IMR-90 (cell line): ENCODE results near the gene IFI44L. TPM values are rescaled to one million over a fixed set of nuclear protein-coding genes. Genes with fewer than 3 reads are reported as not detected.

Experiments used
- ATAC-seq: fragments of 200-7000 bp; cut with Tn5 transposase; 2 replicates; pipeline ENCODE4 v1.9.1; 2020; ENCODE audit warnings: low read depth, mild to moderate bottlenecking, moderate library complexity
- BruUV-seq: library from RNA; stranded (reverse); fragments of 400-500 nt; replicated peaks from 2 replicates; lab custom pipeline; 2021; lab: Mats Ljungman, UMichigan
- CTCF ChIA-PET: fragments of 300-600 bp; formaldehyde crosslinking; extraction: SDS; loops from one replicate; lab custom pipeline; 2021; ENCODE audit warnings: antibody characterized with exemption; lab: Yijun Ruan, JAX
- POLR2A ChIA-PET: fragments of 300-600 bp; sonication (Branson Sonifier 250); formaldehyde crosslinking; loops from one replicate; lab custom pipeline; 2022; ENCODE audit warnings: antibody characterized with exemption; ENCODE audit not compliant: unreplicated experiment; lab: Charles Lee
- DNase-seq: peaks from one replicate; pipeline ENCODE4 v3.0.0; 2013
- H2AFZ ChIP-seq: replicated peaks from 2 replicates; pipeline ENCODE3; 2013; ENCODE audit warnings: low read length, mild to moderate bottlenecking; ENCODE audit not compliant: poor library complexity
- H2AK5ac ChIP-seq: 2 replicates; pipeline ENCODE4 v1.6.1; 2013; ENCODE audit warnings: low read depth, low read length, inconsistent platforms
- H2AK9ac ChIP-seq: replicated peaks from 2 replicates; pipeline ENCODE3; 2013; ENCODE audit warnings: mild to moderate bottlenecking, low read depth, low read length, moderate library complexity; ENCODE audit not compliant: poor library complexity
- H2BK120ac ChIP-seq: 2 replicates; pipeline ENCODE4 v1.6.1; 2013; ENCODE audit warnings: low read depth, low read length, inconsistent platforms
- H2BK15ac ChIP-seq: 3 replicates; pipeline ENCODE4 v1.6.1; 2013; ENCODE audit warnings: low read depth, low read length, inconsistent platforms
- H2BK20ac ChIP-seq: 2 replicates; pipeline ENCODE4 v1.6.1; 2013; ENCODE audit warnings: low read depth, mild to moderate bottlenecking, inconsistent platforms, low read length, moderate library complexity
- H2BK5ac ChIP-seq: 2 replicates; pipeline ENCODE4 v1.6.1; 2013; ENCODE audit warnings: mild to moderate bottlenecking, low read depth, low read length, inconsistent platforms; ENCODE audit not compliant: poor library complexity, severe bottlenecking
- H3K14ac ChIP-seq: replicated peaks from 2 replicates; pipeline ENCODE4 v1.6.1; 2013; ENCODE audit warnings: low read depth, low read length, inconsistent platforms
- H3K18ac ChIP-seq: 2 replicates; pipeline ENCODE4 v1.6.1; 2013; ENCODE audit warnings: low read depth, low read length, control low read depth
- H3K23ac ChIP-seq: 2 replicates; pipeline ENCODE4 v1.6.1; 2013; ENCODE audit warnings: low read depth, low read length, inconsistent platforms
- H3K27ac ChIP-seq: 2 replicates; pipeline ENCODE4 v1.5.1; 2013; ENCODE audit warnings: mild to moderate bottlenecking, control low read depth, low read length; ENCODE audit not compliant: insufficient read depth
- H3K27me3 ChIP-seq: 2 replicates; pipeline ENCODE4 v1.6.1; 2013; ENCODE audit warnings: low read length; ENCODE audit not compliant: control insufficient read depth, insufficient read depth
- H3K36me3 ChIP-seq: 2 replicates; pipeline ENCODE4 v1.6.1; 2013; ENCODE audit warnings: low read length, mixed read lengths; ENCODE audit not compliant: control insufficient read depth, insufficient read depth
- H3K4ac ChIP-seq: 2 replicates; pipeline ENCODE4 v1.6.1; 2013; ENCODE audit warnings: low read depth, low read length, inconsistent platforms
- H3K4me1 ChIP-seq: 2 replicates; pipeline ENCODE4 v1.6.1; 2013; ENCODE audit warnings: low read length, mixed read lengths; ENCODE audit not compliant: control insufficient read depth, insufficient read depth
- H3K4me2 ChIP-seq: 2 replicates; pipeline ENCODE4 v1.6.1; 2013; ENCODE audit warnings: low read depth, mild to moderate bottlenecking, control low read depth, low read length, moderate library complexity
- H3K4me3 ChIP-seq: 2 replicates; pipeline ENCODE4 v1.5.1; 2013; ENCODE audit warnings: low read depth, mild to moderate bottlenecking, control low read depth, low read length, moderate library complexity; ENCODE audit not compliant: insufficient read depth
- H3K56ac ChIP-seq: 2 replicates; pipeline ENCODE4 v1.6.1; 2013; ENCODE audit warnings: low read length, inconsistent platforms; ENCODE audit not compliant: insufficient read depth; ENCODE audit errors: extremely low read depth
- H3K79me1 ChIP-seq, 2 experiments: 2 replicates each; pipeline ENCODE4 v1.6.1; 2013; ENCODE audit warnings: low read length in 2 of 2, inconsistent platforms in 1 of 2, low read depth in 1 of 2
- H3K9ac ChIP-seq: 2 replicates; pipeline ENCODE4 v1.6.1; 2013; ENCODE audit warnings: low read depth, low read length, control low read depth
- H3K9me1 ChIP-seq: 2 replicates; pipeline ENCODE4 v1.6.1; 2013; ENCODE audit warnings: low read length, inconsistent platforms; ENCODE audit not compliant: insufficient read depth
- H3K9me3 ChIP-seq: 2 replicates; pipeline ENCODE4 v1.6.1; 2013; ENCODE audit warnings: low read length; ENCODE audit not compliant: control insufficient read depth, insufficient read depth
- H4K20me1 ChIP-seq: 2 replicates; pipeline ENCODE4 v1.6.1; 2013; ENCODE audit warnings: low read length, inconsistent platforms; ENCODE audit not compliant: insufficient read depth
- H4K5ac ChIP-seq: 2 replicates; pipeline ENCODE4 v1.6.1; 2013; ENCODE audit warnings: mild to moderate bottlenecking, low read depth, low read length, control low read depth
- H4K8ac ChIP-seq, 2 experiments: 2 replicates each; pipeline ENCODE4 v1.6.1; 2013; ENCODE audit warnings: low read depth in 2 of 2, low read length in 2 of 2, control low read depth in 1 of 2, inconsistent platforms in 1 of 2
- H4K91ac ChIP-seq: 2 replicates; pipeline ENCODE4 v1.6.1; 2013; ENCODE audit warnings: low read depth, low read length, inconsistent platforms; ENCODE audit not compliant: insufficient read depth
- BHLHE40 ChIP-seq: fragments of 150-350 bp; IDR thresholded peaks from 2 replicates; pipeline ENCODE4 v1.6.1; 2016; ENCODE audit warnings: mild to moderate bottlenecking, low read depth, low read length
- CEBPB ChIP-seq: IDR thresholded peaks from 2 replicates; pipeline ENCODE4 v1.6.1; 2012; ENCODE audit warnings: low read depth, low read length, improper control_type of control experiment
- CHD1 ChIP-seq: IDR thresholded peaks from 2 replicates; pipeline ENCODE4 v1.6.1; 2012; ENCODE audit warnings: low read depth, low read length, improper control_type of control experiment
- CTCF ChIP-seq: conservative IDR thresholded peaks from 2 replicates; pipeline ENCODE4 v1.5.1; 2012; ENCODE audit warnings: mild to moderate bottlenecking, low read depth, low read length, improper control_type of control experiment
- FOS ChIP-seq: fragments of 150-350 bp; IDR thresholded peaks from 2 replicates; pipeline ENCODE4 v1.6.1; 2016; ENCODE audit warnings: low read depth, low read length
- MAFK ChIP-seq: IDR thresholded peaks from 2 replicates; pipeline ENCODE4 v1.6.1; 2012; ENCODE audit warnings: low read depth, low read length, improper control_type of control experiment
- MAZ ChIP-seq: IDR thresholded peaks from 2 replicates; pipeline ENCODE4 v1.6.1; 2012; ENCODE audit warnings: low read depth, mild to moderate bottlenecking, low read length, improper control_type of control experiment, moderate library complexity, borderline replicate concordance
- MXI1 ChIP-seq: IDR thresholded peaks from 2 replicates; pipeline ENCODE4 v1.6.1; 2012; ENCODE audit warnings: low read depth, mild to moderate bottlenecking, low read length, moderate library complexity, borderline replicate concordance
- NFE2L2 ChIP-seq: fragments of 150-350 bp; IDR thresholded peaks from 2 replicates; pipeline ENCODE4 v1.6.1; 2016; ENCODE audit warnings: low read depth, mild to moderate bottlenecking, low read length
- POLR2A ChIP-seq: IDR thresholded peaks from 2 replicates; pipeline ENCODE4 v1.6.1; 2012; ENCODE audit warnings: mild to moderate bottlenecking, low read depth, low read length
- RAD21 ChIP-seq: IDR thresholded peaks from 2 replicates; pipeline ENCODE4 v1.6.1; 2012; ENCODE audit warnings: low read length, improper control_type of control experiment
- RCOR1 ChIP-seq: IDR thresholded peaks from 2 replicates; pipeline ENCODE4 v1.6.1; 2012; ENCODE audit warnings: mild to moderate bottlenecking, low read length, improper control_type of control experiment; ENCODE audit not compliant: insufficient replicate concordance
- RFX5 ChIP-seq: IDR thresholded peaks from 2 replicates; pipeline ENCODE4 v1.8.0; 2012; ENCODE audit warnings: low read depth, mild to moderate bottlenecking, low read length, moderate library complexity
- SMC3 ChIP-seq: fragments of 150-350 bp; IDR thresholded peaks from 2 replicates; pipeline ENCODE4 v1.6.1; 2016; ENCODE audit warnings: low read depth, mild to moderate bottlenecking, antibody characterized with exemption, low read length, moderate library complexity
- WGBS, 2 experiments: methylation state at CpG; one replicate each; pipeline versions ENCODE4 v1.1.5 to v1.1.7; 2013; ENCODE audit warnings: missing lambda C conversion rate in 2 of 2; ENCODE audit not compliant: insufficient read length in 1 of 2; ENCODE audit errors: extremely low coverage in 2 of 2; 5-methylcytosine and 5-hydroxymethylcytosine counted together
- dilution Hi-C: fragments of 300-500 bp; cut with HindIII; formaldehyde crosslinking; loops from one replicate; pipeline ENCODE4 v1.14.3; 2018; ENCODE audit warnings: low sequenced_read_pairs; ENCODE audit not compliant: unreplicated experiment
- in situ Hi-C: fragments of 300-500 bp; cut with MboI; formaldehyde crosslinking; loops from 3 replicates; pipeline ENCODE4 v1.14.3; 2019; ENCODE audit warnings: low sequenced_read_pairs, inconsistent platforms, mixed read lengths
- intact Hi-C: fragments of 100-400 bp; cut with micrococcal nuclease; formaldehyde crosslinking; loops from 2 replicates; pipeline ENCODE4 v1.10.0; 2022
- polyA plus RNA-seq, 3 experiments: library from polyadenylated mRNA; depleted of rRNA; stranded (reverse); fragments of >200 nt; gene quantifications; 2 replicates each; pipeline ENCODE4 v1.2.3, GENCODE V29; 2012; ENCODE audit warnings: low replicate concordance in 1 of 3
- total RNA-seq: library from RNA; depleted of rRNA; stranded (reverse); fragments of >200 nt; gene quantifications from 2 replicates; pipeline ENCODE4 v1.2.3, GENCODE V29; 2012
- TF ChIP-seq, protein P1 (sequence below): fragments of 150-350 bp; IDR thresholded peaks from 2 replicates; pipeline ENCODE4 v1.6.1; 2016; ENCODE audit warnings: low read depth, mild to moderate bottlenecking, low read length, moderate library complexity, borderline replicate concordance
- TF ChIP-seq, protein P2 (sequence below): fragments of 150-350 bp; IDR thresholded peaks from 2 replicates; pipeline ENCODE4 v1.6.1; 2017; ENCODE audit warnings: mild to moderate bottlenecking, antibody characterized with exemption, low read length, low read depth

IFI44L gene
- total and polyA plus RNA-seq, 2 of the 4 experiments (the other 2 are of a cell fraction), result 0.18 to 0.19 TPM

- Histone ChIP-seq H3K56ac (no peak overlapping the region), H2AFZ (no peak overlapping the region), H3K18ac (no peak overlapping the region), H3K9ac (no peak overlapping the region), H3K9me3 (no peaks in the 10 kb centered on the region), H3K36me3 (no peaks in the 10 kb centered on the region), H3K4me2 (no peak overlapping the region), H3K79me1 (no peaks in the 10 kb centered on the region), H2BK5ac (no peak overlapping the region), H2BK20ac (no peak overlapping the region), H3K4ac (no peak overlapping the region), H4K8ac (no peak overlapping the region), H3K4me1 (no peaks in the 10 kb centered on the region), H2AK9ac (no peak overlapping the region), H4K91ac (no peak overlapping the region), H3K27me3 (no peaks in the 10 kb centered on the region), H2BK120ac (no peak overlapping the region), H4K5ac (no peak overlapping the region), H3K9me1 (no peaks in the 10 kb centered on the region), H3K14ac (no peak overlapping the region), H2BK15ac (no peak overlapping the region), H3K23ac (no peak overlapping the region), H3K4me3 (no peak overlapping the region), H4K20me1 (no peaks in the 10 kb centered on the region), H3K27ac (no peak overlapping the region), H2AK5ac (no peak overlapping the region)
- intact Hi-C loops, result no loop called here
- no peak for DNase-seq
- BruUV-seq, result no TSS peak
- WGBS, 2 experiments, result 9% methylated on average over 2 of the region's 2 CpGs; no CpG with 5 or more reads in 1 of the 2 experiments
- ATAC-seq, result no peak
- ChIA-PET POLR2A (no interaction called here), CTCF (no interaction called here)
- dilution Hi-C loops, result no loop called here
- TF ChIP-seq MXI1 (no peak), SMC3 (no peak), MAFK (no peak), FOS (no peak), RCOR1 (no peak), NFE2L2 (no peak), CHD1 (no peak), RFX5 (no peak), POLR2A (no peak), RAD21 (no peak), CTCF (no peak), CEBPB (no peak), BHLHE40 (no peak), MAZ (no peak)
- TF ChIP-seq, protein P1, sequence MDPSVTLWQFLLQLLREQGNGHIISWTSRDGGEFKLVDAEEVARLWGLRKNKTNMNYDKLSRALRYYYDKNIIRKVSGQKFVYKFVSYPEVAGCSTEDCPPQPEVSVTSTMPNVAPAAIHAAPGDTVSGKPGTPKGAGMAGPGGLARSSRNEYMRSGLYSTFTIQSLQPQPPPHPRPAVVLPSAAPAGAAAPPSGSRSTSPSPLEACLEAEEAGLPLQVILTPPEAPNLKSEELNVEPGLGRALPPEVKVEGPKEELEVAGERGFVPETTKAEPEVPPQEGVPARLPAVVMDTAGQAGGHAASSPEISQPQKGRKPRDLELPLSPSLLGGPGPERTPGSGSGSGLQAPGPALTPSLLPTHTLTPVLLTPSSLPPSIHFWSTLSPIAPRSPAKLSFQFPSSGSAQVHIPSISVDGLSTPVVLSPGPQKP, result no peak
- TF ChIP-seq, protein P2, sequence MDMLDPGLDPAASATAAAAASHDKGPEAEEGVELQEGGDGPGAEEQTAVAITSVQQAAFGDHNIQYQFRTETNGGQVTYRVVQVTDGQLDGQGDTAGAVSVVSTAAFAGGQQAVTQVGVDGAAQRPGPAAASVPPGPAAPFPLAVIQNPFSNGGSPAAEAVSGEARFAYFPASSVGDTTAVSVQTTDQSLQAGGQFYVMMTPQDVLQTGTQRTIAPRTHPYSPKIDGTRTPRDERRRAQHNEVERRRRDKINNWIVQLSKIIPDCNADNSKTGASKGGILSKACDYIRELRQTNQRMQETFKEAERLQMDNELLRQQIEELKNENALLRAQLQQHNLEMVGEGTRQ, result no peak
- in situ Hi-C loops, result no loop called here
These were observed 49.7 kb upstream of the IFI44L start for GRCh38 chr1:78570539-78570938.
